Renal pelvis (tissue), 4 donors: ENCODE data around the gene LRRC46. TPM values are rescaled to one million over a fixed set of nuclear protein-coding genes. Genes with fewer than 3 reads are reported as not detected.

Experiments used
- DNase-seq: peaks from one replicate; pipeline ENCODE4 v3.0.0-alpha.2; 2013
- polyA plus RNA-seq, 3 donors: library from polyadenylated mRNA; unstranded; fragments of 120-200 nt; gene quantifications; one replicate each; pipeline ENCODE4 v1.2.1, GENCODE V29; 2013; ENCODE audit not compliant: insufficient read length in 3 of 3

Gene LRRC46
- polyA plus RNA-seq, 3 donors, result 2.3 to 4.1 (median 3.6) TPM

DNA sequence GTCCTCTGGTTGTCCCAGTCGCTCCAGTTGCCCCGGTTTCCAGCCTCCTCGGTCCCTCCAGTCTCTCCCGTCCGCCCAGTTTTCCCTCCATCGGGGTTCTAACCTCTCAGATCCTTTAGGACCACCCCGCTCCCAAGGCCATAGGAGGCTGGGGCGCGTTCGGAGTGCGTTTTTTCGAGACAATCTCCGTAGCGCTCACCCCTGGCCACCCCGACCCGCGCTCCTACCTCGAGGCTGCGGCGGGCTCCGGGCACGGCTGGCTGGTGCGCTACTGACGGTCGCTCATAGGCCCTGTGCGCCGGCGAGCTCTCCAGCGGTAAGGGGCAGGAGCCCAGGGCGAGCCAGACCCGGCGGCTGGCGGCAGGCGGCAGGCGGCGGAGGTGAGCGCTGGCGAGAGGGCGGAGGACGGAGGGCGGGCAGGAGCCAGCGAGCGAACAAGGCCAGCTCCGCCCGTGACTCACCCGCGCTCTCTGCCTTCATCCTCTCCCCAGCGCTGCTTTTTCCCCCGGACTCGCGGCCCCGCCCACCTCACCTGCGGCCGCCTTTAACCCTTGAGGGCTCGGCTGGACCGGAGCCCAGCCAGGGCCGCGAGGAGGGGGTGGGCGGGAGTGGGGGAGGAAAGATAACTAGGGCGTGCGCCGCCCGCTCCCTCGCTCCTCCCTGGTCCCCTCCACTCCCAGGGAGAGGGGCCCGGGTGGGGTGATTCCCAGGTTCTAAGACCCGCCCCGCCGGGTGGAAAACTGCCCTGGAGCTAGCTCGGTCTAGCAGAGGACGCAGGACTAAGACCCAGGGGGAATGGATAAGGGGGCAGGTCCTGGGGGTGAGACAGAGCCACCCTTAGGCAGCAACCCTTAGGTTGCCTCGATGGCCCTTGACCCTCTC, 19.5 kb downstream of the LRRC46 start, which contains the start of gene SP6:
Gene SP6, minus strand, starts transcription at position 472 of the 882 bp plus-strand sequence. CDS start 2,734 bp downstream, outside the sequence.
- peak; percentile 54 for DNase-seq

DNA sequence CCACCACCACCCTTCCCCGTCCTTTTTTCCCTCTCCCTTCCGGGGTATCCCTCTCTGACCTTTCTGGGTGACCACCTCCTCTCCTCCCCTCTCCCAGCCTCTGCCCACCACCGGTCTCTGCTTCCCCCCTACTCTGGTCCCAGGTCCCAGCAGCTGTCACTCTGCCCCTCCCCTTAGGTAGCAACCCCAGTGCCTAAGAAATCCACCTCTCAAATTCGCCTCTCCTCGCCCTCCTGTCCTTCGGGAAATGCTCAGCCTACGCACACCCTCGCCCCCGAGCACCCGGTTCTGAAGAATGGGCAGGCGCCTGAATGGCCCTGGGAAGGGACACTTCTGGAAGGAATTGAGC, 20.3 kb downstream of the LRRC46 start:
- no peak for DNase-seq

DNA sequence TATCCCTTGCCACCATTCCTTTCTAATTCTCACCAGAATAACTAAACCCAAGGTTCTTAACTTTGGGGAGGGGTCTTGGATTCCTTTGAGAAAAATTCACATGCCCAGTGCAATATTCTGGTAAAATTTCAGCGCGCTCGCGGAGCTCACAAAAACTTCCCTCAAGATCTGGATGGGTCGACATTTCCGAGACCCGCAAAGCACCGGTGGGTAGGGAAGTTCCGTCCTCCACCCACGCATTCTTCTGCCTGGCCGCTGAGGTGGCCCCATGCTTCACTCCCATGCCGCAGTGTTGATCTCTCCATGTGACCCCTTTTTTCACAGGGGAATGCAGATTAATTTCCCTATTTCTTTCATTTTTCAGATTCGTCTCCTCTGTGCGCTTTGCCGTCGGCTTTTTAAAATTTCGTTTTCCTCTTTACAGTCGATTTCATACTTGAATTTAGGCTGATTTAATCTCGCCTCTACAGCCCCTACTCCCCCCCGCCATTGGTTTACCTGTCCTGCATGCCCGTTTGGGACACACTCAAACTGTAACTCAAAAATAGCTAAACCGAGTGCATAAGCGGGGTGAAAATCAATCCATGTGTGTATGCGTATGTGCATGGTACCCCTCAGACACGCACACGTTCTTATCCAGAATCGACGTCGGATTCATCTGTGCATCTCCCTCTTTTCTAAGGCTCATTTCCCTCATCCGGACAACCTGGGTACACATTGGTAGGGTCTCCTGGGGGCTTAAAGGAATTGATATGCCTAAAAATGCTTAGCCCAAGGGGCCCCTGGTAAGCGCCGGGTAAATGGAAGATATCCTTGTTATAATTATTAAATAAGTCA, 20.9 kb downstream of the LRRC46 start:
- DNase-seq, result no peak

DNA sequence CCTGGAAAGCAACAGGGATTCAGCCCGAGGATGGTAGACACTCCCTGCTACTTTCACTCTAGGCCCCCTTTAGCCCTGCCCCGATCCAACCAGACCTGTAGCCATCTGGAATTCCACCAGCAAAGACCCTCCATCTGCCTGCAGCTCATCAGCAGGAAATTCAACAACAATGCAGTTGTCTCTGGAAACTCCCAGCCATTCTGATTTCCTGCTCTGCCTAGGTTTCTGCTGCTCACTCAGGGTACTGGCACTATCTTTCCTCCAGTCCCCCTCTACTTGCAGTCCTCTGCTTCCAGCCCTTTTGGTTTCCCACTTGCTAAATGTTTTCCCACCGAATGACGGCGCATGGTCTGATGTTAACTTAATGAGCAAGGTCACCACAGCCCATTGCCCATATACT, 22.1 kb downstream of the LRRC46 start:
- DNase-seq, result no peak

DNA sequence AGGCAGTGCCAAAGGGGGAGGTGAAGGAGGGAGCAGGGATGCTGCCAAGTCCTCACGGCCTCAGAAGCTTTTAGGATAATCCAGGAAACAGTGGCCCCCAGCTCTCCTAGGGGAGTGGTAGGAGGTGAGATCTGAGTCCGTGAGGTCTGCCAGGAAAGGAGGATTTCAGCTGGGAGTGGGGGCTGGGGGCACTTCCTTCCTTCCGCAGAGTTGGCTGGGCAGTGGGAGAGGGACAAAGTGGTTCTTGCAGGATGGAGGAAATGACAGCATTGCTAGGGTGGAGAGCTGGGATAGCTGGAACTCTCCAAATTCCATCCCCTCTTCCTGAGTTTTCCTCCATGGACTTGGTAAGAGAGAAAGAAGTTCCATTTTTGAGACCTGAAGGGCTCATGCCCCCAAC, 24.3 kb downstream of the LRRC46 start:
- DNase-seq, result no peak

DNA sequence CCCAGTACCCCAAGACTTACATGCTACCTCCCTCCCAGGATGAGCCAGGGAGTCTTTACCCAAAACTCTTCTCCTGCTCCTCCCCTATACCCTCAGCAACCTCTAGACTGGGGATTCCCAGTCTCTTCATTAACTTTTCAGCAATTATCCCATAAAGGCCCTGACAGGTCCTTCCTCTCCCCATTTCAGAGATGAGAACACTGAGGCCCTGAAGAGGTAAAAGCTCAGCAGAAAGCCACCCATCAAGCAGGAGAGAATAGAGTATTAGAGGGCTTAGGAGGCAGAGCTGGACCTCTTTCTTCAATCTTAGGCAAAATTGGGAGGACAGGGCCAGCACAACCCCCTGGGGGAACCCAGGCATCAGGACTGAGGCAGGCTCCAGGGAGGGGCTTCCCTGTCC, 25.4 kb downstream of the LRRC46 start:
- DNase-seq, result no peak

DNA sequence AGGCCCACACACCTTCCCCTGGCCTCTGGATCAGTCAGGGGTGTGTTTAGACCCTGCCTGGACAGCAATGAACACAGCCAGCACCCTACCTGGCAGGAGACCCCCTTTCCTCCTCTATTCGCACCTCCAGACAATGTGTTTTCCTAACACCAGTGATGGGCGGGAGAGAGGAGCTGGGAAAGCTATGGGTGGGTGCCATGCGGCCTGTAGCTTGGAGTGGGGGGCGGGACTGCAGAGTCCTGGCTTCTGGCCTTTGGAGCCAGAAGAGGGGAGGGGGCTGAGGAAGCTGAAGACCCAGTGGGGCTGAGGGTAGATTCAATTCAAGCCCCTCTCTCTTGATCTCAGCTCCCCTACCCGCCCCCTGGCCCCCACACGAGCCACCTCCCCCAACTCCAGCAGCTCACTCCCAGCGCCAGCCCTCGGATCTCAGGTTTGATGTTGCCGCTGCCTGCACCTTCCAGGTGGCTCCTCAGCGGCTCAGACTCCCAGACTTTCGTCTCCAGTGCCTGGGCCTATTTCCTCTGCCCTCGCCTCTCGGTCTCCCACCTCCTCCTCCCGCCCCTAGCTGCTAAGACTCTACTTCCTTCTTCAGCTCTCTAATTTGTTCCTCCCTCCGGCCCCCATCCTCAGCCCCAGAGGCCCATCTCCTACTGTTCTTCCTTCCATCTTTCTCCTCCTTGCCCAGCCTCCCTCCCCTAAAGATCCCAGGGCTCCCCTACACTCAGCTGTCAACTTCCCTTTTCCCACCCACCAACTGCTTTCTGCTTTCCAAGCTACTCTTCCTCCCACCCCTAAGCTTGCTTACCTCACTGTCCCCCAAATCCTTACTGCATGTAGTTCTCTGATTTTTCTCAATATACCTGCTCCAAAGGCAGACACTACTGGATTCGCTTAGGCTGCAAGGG, 26.3 kb downstream of the LRRC46 start:
- no peak for DNase-seq

DNA sequence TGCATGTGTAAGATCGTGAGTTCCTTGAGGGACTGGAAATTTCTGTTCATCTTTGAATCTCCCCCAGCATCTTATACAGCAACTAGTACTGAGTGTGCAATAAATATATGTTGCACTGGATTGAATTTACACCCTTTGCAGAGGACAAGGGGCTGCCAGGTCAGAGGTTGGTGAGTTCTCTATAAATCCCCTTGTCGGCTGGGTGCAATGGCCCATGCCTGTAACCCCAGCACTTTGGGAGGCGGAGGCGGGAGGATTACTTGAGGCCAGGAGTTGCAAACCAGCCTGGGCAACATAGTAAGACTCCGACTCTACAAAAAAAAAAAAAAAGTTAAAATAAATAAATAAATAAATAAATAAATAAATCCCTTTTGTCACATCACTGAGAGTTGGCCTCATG, 28.9 kb downstream of the LRRC46 start:
- no peak for DNase-seq

DNA sequence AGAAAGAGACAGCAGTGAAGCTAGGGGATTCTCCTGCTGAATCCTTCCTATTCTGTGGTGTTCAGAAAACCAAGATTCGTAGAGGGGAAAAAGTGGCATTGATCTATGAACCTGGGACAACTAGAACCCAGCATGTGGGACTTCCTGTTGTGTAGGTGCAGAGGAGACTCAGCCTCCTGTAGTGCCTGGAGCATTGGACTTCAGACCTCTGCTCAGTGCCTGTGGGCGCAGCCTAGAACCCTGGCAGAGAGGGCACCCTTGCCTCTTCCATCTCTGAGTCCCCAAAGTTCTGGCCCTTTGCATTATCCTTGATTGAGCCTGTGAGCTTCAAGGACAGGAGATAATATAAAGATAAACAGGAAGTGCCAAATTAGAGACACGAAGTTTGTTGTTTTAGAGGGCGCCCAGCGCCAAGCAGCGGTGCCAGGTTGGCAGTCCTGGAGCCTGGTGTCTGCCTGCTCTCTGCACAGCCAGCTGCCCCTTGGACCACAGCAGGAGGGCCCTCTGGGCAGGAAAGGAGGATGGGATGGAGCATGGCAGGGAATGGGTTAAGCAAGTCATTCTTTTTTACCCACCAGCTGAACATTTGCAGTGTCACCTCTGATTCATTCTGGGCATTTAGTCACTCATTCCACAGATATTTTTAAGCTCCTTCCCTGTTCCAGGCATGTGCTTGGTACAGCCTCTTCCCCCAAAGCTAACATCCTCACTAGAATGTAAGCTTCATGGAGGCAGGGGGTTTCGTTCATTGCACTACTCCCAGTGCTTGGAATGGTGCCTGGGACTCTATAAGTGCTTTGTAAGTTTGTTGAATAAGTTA, 31.4 kb downstream of the LRRC46 start:
- DNase-seq, result no peak

DNA sequence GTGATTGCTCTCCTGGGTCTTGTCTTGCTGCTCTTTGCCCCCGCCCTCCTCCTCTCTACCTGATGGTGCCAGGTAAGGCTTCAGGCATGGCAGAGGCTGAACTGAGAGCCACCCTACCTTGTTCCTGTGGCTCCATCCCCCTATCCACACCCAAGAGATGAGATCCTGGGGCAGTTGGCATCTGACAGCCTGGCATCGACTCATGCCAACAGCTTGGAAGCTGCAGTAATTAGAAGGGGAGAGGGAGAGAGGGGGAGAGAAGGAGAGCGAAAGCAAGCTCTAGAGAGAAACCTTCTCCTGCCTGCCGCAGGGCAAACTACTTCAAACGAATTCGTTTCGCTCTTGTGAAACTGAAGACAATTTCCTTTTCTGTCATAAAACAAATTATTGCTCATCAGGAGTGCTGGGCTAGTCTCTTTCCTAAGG, 33.3 kb downstream of the LRRC46 start:
- no peak for DNase-seq

DNA sequence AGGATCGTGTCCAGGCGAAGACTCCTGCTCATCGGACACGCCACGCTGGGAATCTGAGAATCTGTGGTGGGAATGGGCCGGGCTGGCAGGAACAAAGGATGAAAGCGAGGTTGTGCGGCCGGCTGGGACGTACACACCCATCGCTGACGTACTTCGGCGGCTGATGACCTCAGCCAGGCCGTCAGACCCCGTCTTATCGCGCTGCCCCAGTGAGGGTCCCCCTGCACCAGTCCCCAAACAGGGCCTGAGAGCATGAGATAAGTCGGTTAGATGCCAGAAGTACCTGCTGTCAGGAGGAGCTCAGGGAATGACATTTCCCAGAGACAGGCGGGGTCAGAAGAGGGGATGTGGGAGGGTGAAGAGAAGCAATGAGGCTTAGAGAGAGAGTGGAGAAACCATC, 35.5 kb downstream of the LRRC46 start:
- DNase-seq, result no peak

DNA sequence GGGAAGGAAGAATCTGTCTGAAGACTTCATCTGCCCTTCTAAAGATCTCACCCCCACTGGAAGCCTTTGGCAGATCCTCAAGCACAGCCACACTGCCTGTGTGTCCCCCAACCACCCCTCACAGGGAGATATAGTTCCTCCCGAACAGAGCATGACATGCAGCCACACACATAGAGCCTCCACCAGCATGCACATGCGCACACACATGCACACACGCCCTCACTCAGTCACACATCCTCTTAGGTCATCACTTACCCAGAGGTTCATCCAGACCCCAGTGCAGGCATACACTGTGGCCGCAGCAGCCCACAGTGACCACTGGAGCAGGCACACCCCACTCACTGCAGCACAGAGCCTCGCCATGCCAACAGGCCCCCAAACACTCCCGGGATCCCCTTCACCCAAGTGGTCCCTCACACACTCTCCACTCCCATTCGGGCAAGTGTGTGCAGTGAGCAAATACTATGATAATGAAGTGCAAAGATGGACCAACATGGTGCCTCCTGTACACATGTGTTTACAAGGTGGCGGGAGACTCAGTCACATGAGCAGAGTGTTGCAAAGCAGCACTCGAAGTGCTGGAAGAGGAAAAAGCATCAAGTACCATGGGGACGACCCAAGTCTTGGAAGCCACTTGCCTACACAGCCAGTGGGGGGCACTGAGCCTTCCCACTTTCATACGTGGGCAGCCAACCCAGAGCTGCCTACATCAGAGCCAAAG, 36.5 kb downstream of the LRRC46 start:
- no peak for DNase-seq

DNA sequence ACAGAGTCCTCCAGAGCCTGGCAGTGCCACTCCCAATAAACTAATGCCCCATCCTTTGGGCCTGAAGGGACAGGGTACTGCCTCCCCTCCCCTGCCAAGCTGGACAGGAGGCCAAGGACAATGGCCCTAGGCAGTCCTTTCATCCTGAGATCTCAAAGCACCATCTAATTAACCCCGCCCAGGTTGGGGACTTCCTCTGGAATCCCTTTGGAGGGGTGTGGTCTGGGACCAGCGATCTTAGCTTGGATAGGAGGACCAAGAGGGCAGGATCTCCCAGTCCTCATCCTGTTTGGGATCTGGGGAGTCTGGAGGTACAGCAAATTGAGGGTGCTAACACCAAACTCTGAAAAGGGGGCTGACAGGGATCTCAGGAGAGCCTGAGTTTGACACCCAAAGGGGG, 37.6 kb downstream of the LRRC46 start:
- DNase-seq, result no peak

DNA sequence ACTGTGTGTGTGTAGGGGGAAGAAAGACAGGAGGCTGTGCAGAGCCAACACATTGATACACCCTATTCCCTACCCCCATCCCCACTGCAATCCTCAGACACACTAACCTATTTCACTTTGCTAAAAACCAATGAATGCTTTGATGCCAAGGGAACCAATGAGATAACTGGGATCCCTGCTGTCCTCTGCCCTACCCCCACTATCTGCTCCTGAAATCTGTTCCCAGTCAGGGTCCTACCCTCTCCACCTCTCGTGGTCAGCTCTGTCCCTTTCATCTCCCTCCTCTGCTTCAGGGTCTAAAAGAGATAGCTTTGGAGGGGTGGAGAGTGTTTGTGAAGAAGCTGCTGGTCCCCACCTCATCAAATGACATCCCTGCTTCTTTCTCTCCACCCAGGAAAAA, 38.6 kb downstream of the LRRC46 start:
- no peak for DNase-seq

DNA sequence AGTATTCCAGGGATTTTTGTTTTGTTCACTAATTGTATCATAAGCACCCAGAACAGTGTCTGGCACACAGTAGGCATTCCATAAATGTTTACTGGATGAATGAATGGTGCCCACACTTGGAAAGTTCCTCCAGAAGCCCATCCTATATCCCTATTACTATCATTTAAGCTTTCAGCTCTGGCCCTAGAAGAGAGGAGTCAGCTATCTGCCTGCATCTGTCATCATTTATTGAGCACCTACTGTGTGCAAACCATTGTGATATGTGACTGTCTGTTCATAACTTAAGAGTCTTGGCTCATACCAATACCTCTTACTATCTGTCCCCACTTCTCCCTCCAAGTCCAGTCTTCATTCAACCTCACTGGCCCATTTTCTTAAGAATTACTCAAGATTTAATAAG, 39.6 kb downstream of the LRRC46 start:
- DNase-seq, result no peak

DNA sequence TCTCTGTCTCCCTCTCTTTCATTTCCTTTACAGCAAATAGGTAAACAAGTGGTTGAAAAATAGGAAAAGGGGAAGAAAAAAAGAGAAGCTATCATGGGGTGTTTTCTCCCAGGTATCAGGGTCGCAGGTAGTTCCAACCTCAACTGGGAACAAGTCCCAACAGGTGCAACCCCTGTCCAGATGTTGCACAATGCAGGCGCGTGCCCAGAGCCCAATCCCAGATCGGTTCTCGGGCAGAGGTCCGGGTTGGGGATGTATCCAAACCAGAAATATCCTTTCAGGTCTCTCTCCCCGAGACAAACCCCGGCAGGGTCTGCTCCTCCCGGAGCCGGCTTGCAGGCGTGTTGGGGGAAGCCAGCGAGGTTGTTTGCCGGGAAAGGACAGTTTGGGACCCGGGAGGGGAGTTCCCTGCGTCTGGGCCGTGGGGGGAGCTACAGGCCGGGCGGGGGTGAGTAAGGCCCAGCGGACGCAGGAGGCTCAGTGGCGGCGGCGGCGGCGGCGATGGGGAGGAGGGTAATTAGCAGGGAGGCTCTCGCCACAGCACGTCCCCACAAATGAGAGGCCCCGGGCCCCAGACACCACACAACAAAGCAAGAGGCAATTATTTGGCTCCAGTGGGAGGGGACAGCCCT, 40.7 kb downstream of the LRRC46 start:
- no peak for DNase-seq

DNA sequence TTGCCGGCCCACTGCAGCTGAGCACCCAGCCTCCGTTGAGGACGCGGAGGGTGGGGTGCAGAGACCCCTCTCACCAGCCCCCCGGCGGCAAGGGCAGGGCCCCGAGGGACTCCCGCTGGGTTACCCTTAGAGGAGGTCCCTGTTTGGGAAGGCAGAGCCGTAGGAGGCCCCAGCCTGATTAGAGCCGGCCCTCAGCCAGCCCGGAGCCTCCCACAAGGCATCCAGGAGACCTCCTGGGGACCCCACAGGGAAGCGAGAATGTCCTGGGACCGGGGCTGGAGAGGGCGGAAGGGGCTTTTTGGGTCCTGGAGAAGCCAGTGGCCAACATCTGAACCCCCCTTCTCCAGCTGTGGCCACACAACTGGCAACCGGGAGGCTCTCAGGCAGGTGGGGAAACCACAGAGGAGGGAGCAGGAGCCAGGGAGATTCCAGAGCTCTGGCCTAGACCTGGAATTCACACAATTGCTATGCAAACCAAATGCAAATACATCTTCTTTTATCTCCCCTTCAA, 41.2 kb downstream of the LRRC46 start:
- DNase-seq, result no peak

DNA sequence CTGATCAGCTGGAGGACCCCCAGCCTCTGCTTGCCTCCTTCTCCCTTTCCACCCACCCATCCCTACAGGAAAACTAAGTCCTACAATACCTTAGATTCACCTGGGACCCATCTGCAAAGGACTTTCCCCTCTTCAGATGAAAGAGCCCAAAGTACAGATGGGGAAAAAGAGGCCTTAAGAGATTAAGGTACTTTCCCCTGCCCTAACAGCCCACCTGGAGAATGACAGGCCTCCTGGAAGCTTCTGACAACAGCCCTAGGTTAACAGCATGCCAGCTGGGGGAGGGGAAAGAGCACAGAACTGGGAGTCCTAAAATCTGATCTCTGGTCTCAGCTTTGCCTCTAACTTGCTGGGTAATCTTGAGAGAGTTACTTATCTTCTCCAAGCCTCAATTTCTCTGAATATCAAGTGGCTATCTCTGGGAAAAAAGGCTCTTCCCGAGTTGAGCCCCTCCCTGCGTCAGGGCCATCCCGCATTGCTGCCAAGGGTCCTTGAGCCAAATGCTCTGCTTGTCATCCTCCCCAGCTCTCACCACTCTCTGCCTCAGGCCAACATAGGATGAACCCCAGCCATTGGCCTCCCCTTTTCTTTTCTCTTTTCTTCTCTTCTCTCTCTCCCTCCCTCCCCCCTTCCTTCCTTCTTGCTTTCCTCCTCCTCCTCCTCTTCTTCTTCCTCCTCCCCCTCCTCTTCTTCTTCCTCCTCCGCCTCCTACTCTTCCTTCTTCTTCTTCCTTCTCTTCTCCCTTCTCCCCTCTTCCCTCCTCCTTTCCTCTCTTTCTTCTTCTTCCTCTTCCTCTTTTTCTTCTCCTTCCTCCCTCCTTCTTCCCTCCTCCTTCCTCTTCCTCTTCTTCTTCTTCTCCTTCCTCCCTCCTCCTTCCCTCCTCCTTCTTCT, 42.0 kb downstream of the LRRC46 start:
- DNase-seq, result no peak
